HUES48 (cell line): ENCODE results near the gene ZMIZ2.

Source experiments
- H3K27ac ChIP-seq: one replicate; pipeline ENCODE4 v1.7.0; 2013; ENCODE audit warnings: low read depth, low read length, inconsistent platforms
- H3K27me3 ChIP-seq: 2 replicates; pipeline ENCODE4 v1.6.1; 2013; ENCODE audit warnings: mild to moderate bottlenecking, low read length; ENCODE audit not compliant: control insufficient read depth, insufficient read depth
- H3K36me3 ChIP-seq: 2 replicates; pipeline ENCODE4 v1.6.1; 2013; ENCODE audit warnings: low read length; ENCODE audit not compliant: control insufficient read depth, insufficient read depth
- H3K4me1 ChIP-seq: 2 replicates; pipeline ENCODE4 v1.6.1; 2013; ENCODE audit warnings: mild to moderate bottlenecking, low read length; ENCODE audit not compliant: control insufficient read depth, insufficient read depth
- H3K4me3 ChIP-seq: 2 replicates; pipeline ENCODE4 v1.5.1; 2013; ENCODE audit warnings: mild to moderate bottlenecking, low read depth, low read length
- H3K9ac ChIP-seq: 2 replicates; pipeline ENCODE4 v1.6.1; 2013; ENCODE audit warnings: mild to moderate bottlenecking, low read depth, low read length, moderate library complexity
- H3K9me3 ChIP-seq: 2 replicates; pipeline ENCODE4 v1.6.1; 2013; ENCODE audit warnings: low read length; ENCODE audit not compliant: control insufficient read depth, insufficient read depth

ZMIZ2 gene

GRCh38 chr7:44814919-44815318 lies 66.3 kb downstream of the ZMIZ2 start:
- no peaks in the 10 kb centered on the region for H3K27me3 ChIP-seq
- H3K36me3 ChIP-seq, result no peaks in the 10 kb centered on the region

GRCh38 chr7:44819292-44819691 lies 70.6 kb downstream of the ZMIZ2 start:
- Histone ChIP-seq H3K4me3 (no peak overlapping the region), H3K36me3 (no peaks in the 10 kb centered on the region), H3K9me3 (no peaks in the 10 kb centered on the region), H3K4me1 (no peaks in the 10 kb centered on the region), H3K9ac (no peak overlapping the region), H3K27me3 (no peaks in the 10 kb centered on the region), H3K27ac (no peak overlapping the region)

More at GRCh38 chr7:44814919-44815318, 66.3 kb downstream of the ZMIZ2 start:
- no peaks in the 10 kb centered on the region for H3K9me3 ChIP-seq
- no peak overlapping the region for H3K4me3 ChIP-seq
- no peak overlapping the region for H3K9ac ChIP-seq
- H3K4me1 ChIP-seq, result no peaks in the 10 kb centered on the region
- H3K27ac ChIP-seq, result no peak overlapping the region
